C1 segment of cervical spinal cord (tissue), 14 donors: Measurements from ENCODE around the gene LAP3.
A peak's percentile ranks its signal among the peaks of the same experiment; 100 is the strongest.

Experiments used
- DNase-seq, 14 donors: peaks; one replicate each; lab custom pipeline; 2025; lab: John Stamatoyannopoulos, UW

The LAP3 gene

GRCh38 chr4:17616283-17616682, 39.3 kb downstream of the LAP3 start:
- DNase-seq: no peak

GRCh38 chr4:17618926-17619325, 41.9 kb downstream of the LAP3 start:
- DNase-seq: no peak

GRCh38 chr4:17619416-17620105, 42.6 kb downstream of the LAP3 start:
- no peak for DNase-seq

GRCh38 chr4:17623451-17624001, 46.5 kb downstream of the LAP3 start:
- no peak for DNase-seq

GRCh38 chr4:17624821-17625220, 47.8 kb downstream of the LAP3 start:
- DNase-seq: no peak

GRCh38 chr4:17630228-17630627, 53.2 kb downstream of the LAP3 start:
- no peak for DNase-seq

GRCh38 chr4:17633600-17633999, 56.6 kb downstream of the LAP3 start:
- DNase-seq: no peak

- DNase-seq: no peak
These were observed 58.1 kb downstream of the LAP3 start for GRCh38 chr4:17635056-17635455.

GRCh38 chr4:17636341-17636695, 59.3 kb downstream of the LAP3 start:
- no peak for DNase-seq

GRCh38 chr4:17636696-17637622, 60.0 kb downstream of the LAP3 start:
- peak in 13 of 14 donors; percentile 5 to 83 (median 63) for DNase-seq

GRCh38 chr4:17639136-17639535, 62.1 kb downstream of the LAP3 start:
- DNase-seq: no peak

GRCh38 chr4:17642398-17642783, 65.4 kb downstream of the LAP3 start:
- no peak for DNase-seq

- no peak for DNase-seq
These were observed 69.7 kb downstream of the LAP3 start for GRCh38 chr4:17646693-17647092.

GRCh38 chr4:17647176-17647806, 70.3 kb downstream of the LAP3 start:
- no peak for DNase-seq

- DNase-seq: no peak
These were observed 70.9 kb downstream of the LAP3 start for GRCh38 chr4:17647927-17648326.

- DNase-seq: no peak
These were observed 73.4 kb downstream of the LAP3 start for GRCh38 chr4:17650406-17650805.

- DNase-seq: no peak
These were observed 77.7 kb downstream of the LAP3 start for GRCh38 chr4:17654701-17655100.

- no peak for DNase-seq
These were observed 80.1 kb downstream of the LAP3 start for GRCh38 chr4:17657090-17657489.
